ENCODE data around the gene SP140L.

DNA sequence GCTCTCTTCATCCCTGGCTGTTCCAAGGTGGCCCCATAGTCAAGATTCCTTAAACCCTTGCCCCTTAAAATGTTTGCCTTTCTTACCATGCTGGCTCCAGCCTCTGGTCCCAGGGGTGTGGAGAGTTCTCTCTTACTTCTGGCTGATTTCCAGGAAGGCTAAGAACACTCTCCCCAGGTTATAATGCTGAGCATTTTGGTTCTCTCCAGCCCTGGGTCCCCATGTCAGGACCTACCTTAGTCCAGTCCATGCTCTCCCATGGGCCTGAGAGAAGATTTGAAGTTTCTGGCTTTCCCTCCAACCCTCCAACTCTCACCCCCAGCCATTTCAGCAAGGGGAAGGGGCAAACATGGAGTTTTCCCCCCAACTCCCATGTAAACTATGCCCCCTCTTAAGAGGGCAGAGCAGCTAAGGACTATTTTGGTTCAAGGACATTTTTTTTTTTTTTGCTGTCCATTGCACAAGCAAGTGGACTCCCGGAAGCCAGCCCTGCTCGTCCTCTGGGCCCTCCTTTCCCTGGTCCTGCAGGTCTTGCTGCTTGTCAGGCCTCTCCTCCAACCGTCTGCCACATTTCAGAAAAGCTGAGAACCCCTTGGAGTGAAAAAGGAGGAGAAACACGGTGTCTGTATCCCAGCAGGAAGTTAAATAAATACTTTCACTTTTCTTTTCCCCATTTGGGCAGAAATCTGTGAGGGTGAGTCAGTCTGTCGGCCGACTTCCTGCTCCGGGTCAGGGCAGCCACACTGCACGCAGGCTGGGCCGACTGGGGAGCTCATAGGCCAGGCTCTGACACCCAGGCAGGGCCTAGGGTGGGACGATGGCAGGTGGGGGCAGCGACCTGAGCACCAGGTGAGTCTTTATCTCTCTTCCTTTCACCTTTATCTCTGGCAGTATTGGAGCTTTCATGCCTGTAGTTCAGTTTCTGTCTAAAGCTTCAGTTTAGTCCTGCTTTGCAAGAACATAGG, at the start of gene SP140L:
- TF ChIP-seq CTCF (IDR thresholded peaks at IDR 0.05) (no peak), POLR2A (IDR thresholded peaks at IDR 0.05) (no peak)

Data from ovary (tissue), 3 donors.